B cell (primary cell): ENCODE data around the gene RASGRP2. TPM values are rescaled to one million over a fixed set of nuclear protein-coding genes. Genes with fewer than 3 reads are reported as not detected.

ENCODE experiments used
- ATAC-seq: fragments of 200-7000 bp; cut with Tn5 transposase; one replicate; pipeline ENCODE4 v1.10.0; 2021; ENCODE audit warnings: low read depth, mild to moderate bottlenecking, moderate number of reproducible peaks, moderate library complexity
- CTCF ChIA-PET: fragments of 350-600 bp; sonication (Branson Sonifier 250); formaldehyde crosslinking; loops from one replicate; lab custom pipeline; 2021; ENCODE audit warnings: antibody characterized with exemption, inconsistent platforms; lab: Charles Lee
- POLR2A ChIA-PET: fragments of 350-600 bp; sonication (Branson Sonifier 250); formaldehyde crosslinking; loops from one replicate; lab custom pipeline; 2021; ENCODE audit warnings: antibody characterized with exemption; lab: Charles Lee
- DNase-seq: peaks from one replicate; pipeline ENCODE4 v3.0.0; 2013
- H2AFZ ChIP-seq: 2 replicates; pipeline ENCODE4 v1.6.1; 2012; ENCODE audit warnings: mild to moderate bottlenecking, low read depth, low read length; ENCODE audit not compliant: insufficient read depth, poor library complexity, severe bottlenecking
- H3K27ac ChIP-seq, 2 donors: 1 replicate in 1 of 2; 2 replicates in 1 of 2; pipeline ENCODE4 v1.5.1; 2012 to 2013; ENCODE audit warnings: low read length in 2 of 2, mild to moderate bottlenecking in 2 of 2, moderate library complexity in 1 of 2
- H3K27me3 ChIP-seq, 4 experiments: fragments of 200-600 bp in 1 of 4; sonication (generic) in 1 of 4; replicated peaks in 1 of 4; 1 replicate in 2 of 4; 2 replicates in 2 of 4; pipeline versions ENCODE4 v1.6.1 to v1.7.0; 2013 to 2016; ENCODE audit warnings: low read length in 3 of 4, mild to moderate bottlenecking in 2 of 4, mixed read lengths in 1 of 4, moderate library complexity in 1 of 4; ENCODE audit not compliant: insufficient read depth in 4 of 4, control insufficient read depth in 3 of 4; ENCODE audit errors: control extremely low read depth in 1 of 4
- H3K36me3 ChIP-seq, 2 experiments: replicated peaks in 1 of 2; 1 replicate in 1 of 2; 2 replicates in 1 of 2; pipeline versions ENCODE4 v1.6.1 to v1.7.1; 2013; ENCODE audit warnings: low read length in 1 of 2; ENCODE audit not compliant: insufficient read depth in 2 of 2, control insufficient read depth in 1 of 2; ENCODE audit errors: control extremely low read depth in 1 of 2, extremely low read depth in 1 of 2
- H3K4me1 ChIP-seq, 2 donors: fragments of 200-600 bp in 1 of 2; sonication (generic) in 1 of 2; 1 replicate in 1 of 2; 2 replicates in 1 of 2; pipeline versions ENCODE4 v1.5.1 to v1.6.1; 2013 to 2017; ENCODE audit warnings: low read length in 2 of 2; ENCODE audit not compliant: control insufficient read depth in 2 of 2, insufficient read depth in 2 of 2
- H3K4me2 ChIP-seq: replicated peaks from 2 replicates; pipeline ENCODE3; 2012; ENCODE audit warnings: mild to moderate bottlenecking, low read depth, low read length; ENCODE audit not compliant: poor library complexity, severe bottlenecking
- H3K4me3 ChIP-seq, 5 experiments: fragments of 200-600 bp in 1 of 5; sonication (generic) in 1 of 5; 1 replicate in 3 of 5; 2 replicates in 2 of 5; pipeline versions ENCODE4 v1.5.1 to v1.7.0; 2011 to 2016; ENCODE audit warnings: low read length in 4 of 5, mild to moderate bottlenecking in 4 of 5, low read depth in 2 of 5, control low read depth in 1 of 5, moderate library complexity in 1 of 5; ENCODE audit not compliant: insufficient read depth in 1 of 5; ENCODE audit errors: control extremely low read depth in 1 of 5, extremely low read depth in 1 of 5
- H3K79me2 ChIP-seq: fragments of 200-600 bp; sonication (generic); one replicate; pipeline ENCODE4 v1.6.0; 2016; ENCODE audit warnings: low read length; ENCODE audit not compliant: control insufficient read depth, insufficient read depth
- H3K9ac ChIP-seq: fragments of 200-600 bp; sonication (generic); 2 replicates; pipeline ENCODE4 v1.6.1; 2017; ENCODE audit warnings: mild to moderate bottlenecking, low read length, moderate library complexity
- H3K9me3 ChIP-seq, 3 donors: one replicate each; pipeline versions ENCODE4 v1.6.1 to v1.7.1; 2013; ENCODE audit warnings: low read length in 2 of 3; ENCODE audit not compliant: control insufficient read depth in 2 of 3, insufficient read depth in 1 of 3; ENCODE audit errors: control extremely low read depth in 1 of 3
- H4K20me1 ChIP-seq: 2 replicates; pipeline ENCODE4 v1.6.0; 2012; ENCODE audit warnings: mild to moderate bottlenecking, low read length; ENCODE audit not compliant: insufficient read depth, control insufficient read depth, poor library complexity, severe bottlenecking
- H3K27ac Mint-ChIP-seq: one replicate; pipeline ENCODE4 v1.8.0; 2021; ENCODE audit warnings: mixed read lengths
- H3K27me3 Mint-ChIP-seq: one replicate; pipeline ENCODE4 v1.8.0; 2021; ENCODE audit warnings: mixed read lengths
- H3K4me1 Mint-ChIP-seq: one replicate; pipeline ENCODE4 v1.8.0; 2021; ENCODE audit warnings: mixed read lengths
- H3K4me3 Mint-ChIP-seq: one replicate; pipeline ENCODE4 v1.8.0; 2021; ENCODE audit warnings: mixed read lengths
- H3K9me3 Mint-ChIP-seq: one replicate; pipeline ENCODE4 v1.8.0; 2022; ENCODE audit warnings: mixed read lengths; ENCODE audit not compliant: insufficient read depth
- EZH2 ChIP-seq: IDR thresholded peaks from 2 replicates; pipeline ENCODE4 v1.6.1; 2012; ENCODE audit warnings: borderline replicate concordance, low read depth, mild to moderate bottlenecking, moderate library complexity, low read length; ENCODE audit not compliant: insufficient read depth, poor library complexity, severe bottlenecking
- WGBS: methylation state at CpG from one replicate; pipeline ENCODE4 v1.1.5; 2013; ENCODE audit warnings: missing lambda C conversion rate; ENCODE audit not compliant: insufficient coverage; 5-methylcytosine and 5-hydroxymethylcytosine counted together
- intact Hi-C: fragments of 100-400 bp; cut with micrococcal nuclease; formaldehyde crosslinking; loops from one replicate; pipeline ENCODE4 v1.10.0; 2022
- polyA plus RNA-seq: library from polyadenylated mRNA; depleted of rRNA; stranded (reverse); fragments of >200 nt; gene quantifications from 2 replicates; pipeline ENCODE4 v1.2.3, GENCODE V29; 2012
- total RNA-seq, 2 donors: library from RNA; stranded (reverse); fragments of 120-200 nt in 1 of 2; gene quantifications; 1 replicate in 1 of 2; 2 replicates in 1 of 2; pipeline versions ENCODE4 v1.2.3 to v1.2.4, GENCODE V29; 2013 to 2022
- TF ChIP-seq, protein P1 (sequence below): fragments of 200-600 bp; IDR thresholded peaks from one replicate; pipeline ENCODE4 v1.8.0; 2022; ENCODE audit warnings: antibody characterized with exemption, mild to moderate bottlenecking

Gene RASGRP2
- total and polyA plus RNA-seq, 2 donors (not counting 1 experiment from before 2014, with no cell fraction given) = 628 to 1,139 TPM

DNA sequence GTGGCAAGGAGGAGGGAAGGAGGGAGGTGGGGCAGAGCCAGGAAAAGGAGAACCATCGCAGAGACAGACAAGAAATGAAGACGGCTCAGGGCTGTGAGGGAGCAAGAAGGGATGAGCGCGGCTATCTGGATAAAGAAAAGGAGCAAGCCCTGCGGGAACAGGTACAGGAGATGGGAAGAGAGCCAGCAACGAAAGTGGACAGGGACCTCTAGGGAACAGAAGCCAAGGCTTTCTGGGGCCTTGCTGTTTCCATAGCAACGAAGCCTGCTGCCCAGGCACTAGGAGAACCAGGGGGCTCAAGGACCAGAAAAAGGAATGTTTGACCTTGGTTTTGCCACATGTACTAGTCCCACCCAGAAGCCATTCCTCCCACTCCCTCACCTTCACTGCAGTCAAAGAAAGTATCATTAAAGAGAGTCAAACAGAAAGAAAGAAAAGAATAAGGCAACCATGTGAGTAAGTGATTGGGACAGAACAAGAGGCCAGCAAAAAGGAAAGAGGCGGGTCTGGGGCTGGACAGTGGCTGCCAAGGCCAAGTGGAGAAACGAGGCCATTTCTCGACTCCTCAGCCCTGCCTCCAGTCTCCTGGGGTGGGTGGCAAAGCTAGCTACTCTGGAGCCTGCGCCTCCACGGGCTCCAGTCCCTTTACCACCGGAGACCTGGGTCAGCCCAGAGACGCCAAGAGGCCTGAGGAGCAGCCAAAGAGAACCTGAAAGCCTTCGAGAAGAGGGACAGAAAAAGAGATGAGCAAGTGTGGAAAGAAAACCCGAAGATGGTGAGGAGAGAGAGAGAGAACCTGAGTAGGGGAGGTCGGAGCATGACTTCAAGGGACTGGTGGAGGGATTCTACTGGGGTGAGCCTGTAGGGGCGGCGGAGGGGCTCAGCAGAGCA lies 56.1 kb downstream of the RASGRP2 start:
- H3K27ac Mint-ChIP-seq = peak overlapping the region; percentile 88
- ATAC-seq = no peak
- CTCF ChIA-PET = interaction anchor here (0.7 to 2.7 kb wide), 34 partner anchors 9 to 431 kb away, joined by 3 to 47 read pairs (median 5); partner anchors contain the start of genes CDC42BPG, NRXN2, PRDX5 and RASGRP2

More for the DNA sequence above, 56.1 kb downstream of the RASGRP2 start:
- peaks cover 0 to 14% (median 5%) of the 10 kb centered on the region in 4 experiments for H3K27me3 ChIP-seq
- POLR2A ChIA-PET = interaction anchor here (0.9 to 1.5 kb wide), 3 partner anchors 56 to 91 kb away, joined by 3 to 7 read pairs (median 7); partner anchors contain the start of genes RASGRP2 and SF1
- no peak for DNase-seq
- no peak overlapping the region for H3K27ac ChIP-seq
- no peaks in the 10 kb centered on the region for H3K79me2 ChIP-seq
- TF ChIP-seq EZH2 = no peak
- TF ChIP-seq, protein P1, sequence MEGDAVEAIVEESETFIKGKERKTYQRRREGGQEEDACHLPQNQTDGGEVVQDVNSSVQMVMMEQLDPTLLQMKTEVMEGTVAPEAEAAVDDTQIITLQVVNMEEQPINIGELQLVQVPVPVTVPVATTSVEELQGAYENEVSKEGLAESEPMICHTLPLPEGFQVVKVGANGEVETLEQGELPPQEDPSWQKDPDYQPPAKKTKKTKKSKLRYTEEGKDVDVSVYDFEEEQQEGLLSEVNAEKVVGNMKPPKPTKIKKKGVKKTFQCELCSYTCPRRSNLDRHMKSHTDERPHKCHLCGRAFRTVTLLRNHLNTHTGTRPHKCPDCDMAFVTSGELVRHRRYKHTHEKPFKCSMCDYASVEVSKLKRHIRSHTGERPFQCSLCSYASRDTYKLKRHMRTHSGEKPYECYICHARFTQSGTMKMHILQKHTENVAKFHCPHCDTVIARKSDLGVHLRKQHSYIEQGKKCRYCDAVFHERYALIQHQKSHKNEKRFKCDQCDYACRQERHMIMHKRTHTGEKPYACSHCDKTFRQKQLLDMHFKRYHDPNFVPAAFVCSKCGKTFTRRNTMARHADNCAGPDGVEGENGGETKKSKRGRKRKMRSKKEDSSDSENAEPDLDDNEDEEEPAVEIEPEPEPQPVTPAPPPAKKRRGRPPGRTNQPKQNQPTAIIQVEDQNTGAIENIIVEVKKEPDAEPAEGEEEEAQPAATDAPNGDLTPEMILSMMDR = no peak
- no peaks in the 10 kb centered on the region for H3K9me3 ChIP-seq
- intact Hi-C loops = loop anchor here (1.0 kb wide), 5 partner anchors 35 to 429 kb away; partner anchors contain the start of genes NRXN2, TRMT112 and ZNHIT2
- no peak overlapping the region for H3K9ac ChIP-seq
- peaks cover 14% of the 10 kb centered on the region for H3K27me3 Mint-ChIP-seq
- H3K4me3 ChIP-seq = no peak overlapping the region
- peak overlapping the region; percentile 74 for H2AFZ ChIP-seq
- no peaks in the 10 kb centered on the region for H3K9me3 Mint-ChIP-seq
- H3K4me2 ChIP-seq = peak overlapping the region; percentile 84
- no peaks in the 10 kb centered on the region for H3K36me3 ChIP-seq
- peak overlapping the region; percentile 88 for H3K4me3 Mint-ChIP-seq
- 56% methylated on average over 17 of the region's 19 CpGs for WGBS
- H3K4me1 Mint-ChIP-seq = peaks cover 19% of the 10 kb centered on the region
- no peaks in the 10 kb centered on the region for H4K20me1 ChIP-seq
- H3K4me1 ChIP-seq = peaks cover 9 to 17% of the 10 kb centered on the region in 2 donors
